Tibial nerve (tissue), 4 donors: Measurements from ENCODE around the gene RHBDL1. TPM values are rescaled to one million over a fixed set of nuclear protein-coding genes. Genes with fewer than 3 reads are reported as not detected.
A peak's percentile ranks its signal among the peaks of the same experiment; 100 is the strongest.

Experiments
- DNase-seq, 2 donors: peaks; one replicate each; pipeline ENCODE4 v3.0.0-alpha.2; 2019; ENCODE audit warnings: low spot score in 2 of 2
- H3K27ac ChIP-seq, 4 donors: fragments of 200-600 bp; sonication (generic) in 3 of 4; one replicate each; pipeline ENCODE4 v1.5.1; 2017 to 2019; ENCODE audit warnings: mild to moderate bottlenecking in 1 of 4
- H3K27me3 ChIP-seq, 2 donors: fragments of 200-600 bp; sonication (generic) in 1 of 2; one replicate each; pipeline versions ENCODE4 v1.5.1 to v1.6.0; 2017 to 2019
- H3K36me3 ChIP-seq, 3 donors: fragments of 200-600 bp; sonication (generic); one replicate each; pipeline ENCODE4 v1.5.1; 2018 to 2019
- H3K4me1 ChIP-seq, 4 donors: fragments of 200-600 bp; sonication (generic) in 3 of 4; one replicate each; pipeline ENCODE4 v1.5.1; 2017 to 2019
- H3K4me3 ChIP-seq, 4 donors: fragments of 200-600 bp; sonication (generic) in 3 of 4; one replicate each; pipeline ENCODE4 v1.5.1; 2017 to 2019; ENCODE audit warnings: mild to moderate bottlenecking in 1 of 4, moderate library complexity in 1 of 4
- H3K9me3 ChIP-seq, 4 donors: fragments of 200-600 bp; sonication (generic) in 3 of 4; one replicate each; pipeline ENCODE4 v1.5.1; 2017 to 2019
- EP300 ChIP-seq, 2 donors: sonication (generic); formaldehyde crosslinking; IDR thresholded peaks; one replicate each; pipeline ENCODE4 v1.6.1; 2017; ENCODE audit warnings: antibody characterized with exemption in 2 of 2, mild to moderate bottlenecking in 1 of 2
- POLR2A ChIP-seq, 2 donors: fragments of 450-650 bp; IDR thresholded peaks; one replicate each; pipeline ENCODE4 v1.6.1; 2017; ENCODE audit warnings: antibody characterized with exemption in 2 of 2, mild to moderate bottlenecking in 2 of 2, moderate library complexity in 2 of 2
- WGBS, 2 donors: methylation state at CpG; one replicate each; pipeline ENCODE4 v1.1.5; 2018; 5-methylcytosine and 5-hydroxymethylcytosine counted together
- total RNA-seq, 4 donors: library from RNA; depleted of rRNA; stranded (reverse); fragments of >200 nt; gene quantifications; one replicate each; pipeline ENCODE4 v1.1.0, GENCODE V29; 2016
- TF ChIP-seq, protein P1 (sequence below), 5 experiments: fragments of 200-600 bp in 3 of 5; fragments of 450-650 bp in 2 of 5; sonication (generic) in 3 of 5; IDR thresholded peaks; one replicate each; pipeline ENCODE4 v1.5.1; 2016 to 2019; ENCODE audit warnings: antibody characterized with exemption in 5 of 5, mild to moderate bottlenecking in 3 of 5, moderate library complexity in 2 of 5

The RHBDL1 gene
- total RNA-seq, 4 donors from 2014 or later = 0.90 to 3.5 (median 1.9) TPM

DNA sequence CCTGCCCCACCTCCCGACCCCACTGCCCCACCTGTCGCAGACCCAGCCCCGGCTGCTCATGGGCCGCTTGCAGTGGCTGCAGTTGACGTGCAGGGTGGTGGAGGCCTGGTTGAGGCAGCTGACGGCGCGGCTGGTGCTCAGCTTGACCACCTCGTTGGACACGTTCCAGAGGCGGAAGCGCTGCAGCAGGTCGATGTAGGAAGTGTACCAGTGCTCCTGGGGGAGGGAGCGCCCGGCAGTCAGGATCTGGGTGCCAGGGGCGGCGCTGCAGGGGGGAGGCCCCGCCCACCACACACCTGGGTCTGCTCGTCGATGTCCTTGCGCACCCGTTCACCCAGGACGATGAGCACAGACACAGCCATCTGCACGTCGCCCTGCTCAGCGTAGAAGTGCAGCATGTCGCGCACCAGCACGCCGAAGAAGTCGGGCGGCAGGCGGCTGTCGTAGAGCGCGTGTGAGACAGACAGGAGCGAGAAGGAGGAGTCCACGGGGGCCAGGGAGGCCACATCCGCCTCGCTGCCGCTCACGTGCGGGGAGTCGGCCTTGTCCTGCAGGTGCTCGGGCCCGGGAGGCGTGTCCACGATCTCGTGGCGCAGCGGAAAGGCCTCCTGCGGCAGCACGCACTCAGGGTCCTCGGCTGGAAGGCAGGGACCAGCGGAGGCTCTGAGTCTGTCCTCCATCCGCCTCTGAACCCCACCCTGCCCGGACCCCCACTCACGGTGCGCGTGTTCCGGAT, 9.7 kb downstream of the RHBDL1 start:
- 90 to 93% methylated on average over 53 to 55 of the region's 61 CpGs for WGBS, 2 donors
- peaks cover 0 to 53% (median 15%) of the 10 kb centered on the region in 3 donors for H3K36me3 ChIP-seq
- peak overlapping the region in 3 of 4 donors; percentile 76 to 84 (median 84) for H3K27ac ChIP-seq
- H3K27me3 ChIP-seq = no peaks in the 10 kb centered on the region
- peak overlapping the region; percentile 55 to 78 (median 61) for H3K4me3 ChIP-seq
- no peak for TF ChIP-seq POLR2A (IDR thresholded peaks at IDR 0.05)
- no peak for TF ChIP-seq EP300 (IDR thresholded peaks at IDR 0.05)
- TF ChIP-seq, protein P1, sequence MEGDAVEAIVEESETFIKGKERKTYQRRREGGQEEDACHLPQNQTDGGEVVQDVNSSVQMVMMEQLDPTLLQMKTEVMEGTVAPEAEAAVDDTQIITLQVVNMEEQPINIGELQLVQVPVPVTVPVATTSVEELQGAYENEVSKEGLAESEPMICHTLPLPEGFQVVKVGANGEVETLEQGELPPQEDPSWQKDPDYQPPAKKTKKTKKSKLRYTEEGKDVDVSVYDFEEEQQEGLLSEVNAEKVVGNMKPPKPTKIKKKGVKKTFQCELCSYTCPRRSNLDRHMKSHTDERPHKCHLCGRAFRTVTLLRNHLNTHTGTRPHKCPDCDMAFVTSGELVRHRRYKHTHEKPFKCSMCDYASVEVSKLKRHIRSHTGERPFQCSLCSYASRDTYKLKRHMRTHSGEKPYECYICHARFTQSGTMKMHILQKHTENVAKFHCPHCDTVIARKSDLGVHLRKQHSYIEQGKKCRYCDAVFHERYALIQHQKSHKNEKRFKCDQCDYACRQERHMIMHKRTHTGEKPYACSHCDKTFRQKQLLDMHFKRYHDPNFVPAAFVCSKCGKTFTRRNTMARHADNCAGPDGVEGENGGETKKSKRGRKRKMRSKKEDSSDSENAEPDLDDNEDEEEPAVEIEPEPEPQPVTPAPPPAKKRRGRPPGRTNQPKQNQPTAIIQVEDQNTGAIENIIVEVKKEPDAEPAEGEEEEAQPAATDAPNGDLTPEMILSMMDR (IDR thresholded peaks at IDR 0.05) = no peak
- peaks cover 0 to 76% (median 46%) of the 10 kb centered on the region in 4 donors for H3K4me1 ChIP-seq
- no peak for DNase-seq
- no peaks in the 10 kb centered on the region for H3K9me3 ChIP-seq

DNA sequence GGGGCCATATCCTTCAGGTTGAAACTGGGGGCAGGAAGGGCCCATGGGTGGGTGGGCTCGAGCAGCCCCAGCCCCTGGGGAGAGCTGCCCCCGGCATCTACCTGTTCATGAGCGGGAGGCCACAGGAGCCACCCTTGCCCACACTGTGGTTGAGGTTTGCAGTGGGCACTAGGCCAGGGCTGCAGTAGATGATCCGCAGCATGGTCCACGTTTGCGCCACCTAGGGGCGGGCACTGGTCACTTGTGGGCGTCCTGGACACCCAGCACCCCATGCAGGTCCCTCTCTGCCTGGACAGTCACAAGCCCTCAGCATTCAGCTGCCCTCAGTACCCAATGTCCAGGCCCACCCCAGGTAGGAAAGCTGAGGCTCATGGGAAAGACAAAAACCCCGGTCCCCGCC, 10.5 kb downstream of the RHBDL1 start:
- H3K27me3 ChIP-seq = no peaks in the 10 kb centered on the region
- H3K9me3 ChIP-seq = no peaks in the 10 kb centered on the region
- 54 to 85% methylated on average over 5 to 8 of the region's 10 CpGs for WGBS, 2 donors
- DNase-seq = no peak
- TF ChIP-seq POLR2A (IDR thresholded peaks at IDR 0.05) = no peak
- no peak for TF ChIP-seq EP300 (IDR thresholded peaks at IDR 0.05)
- TF ChIP-seq, protein P1 (IDR thresholded peaks at IDR 0.05) = peak in 1 of 5 experiments; percentile 12
- H3K4me3 ChIP-seq = no peak overlapping the region
- peaks cover 0 to 79% (median 46%) of the 10 kb centered on the region in 4 donors for H3K4me1 ChIP-seq
- H3K27ac ChIP-seq = no peak overlapping the region
- H3K36me3 ChIP-seq = peaks cover 0 to 53% (median 15%) of the 10 kb centered on the region in 3 donors

DNA sequence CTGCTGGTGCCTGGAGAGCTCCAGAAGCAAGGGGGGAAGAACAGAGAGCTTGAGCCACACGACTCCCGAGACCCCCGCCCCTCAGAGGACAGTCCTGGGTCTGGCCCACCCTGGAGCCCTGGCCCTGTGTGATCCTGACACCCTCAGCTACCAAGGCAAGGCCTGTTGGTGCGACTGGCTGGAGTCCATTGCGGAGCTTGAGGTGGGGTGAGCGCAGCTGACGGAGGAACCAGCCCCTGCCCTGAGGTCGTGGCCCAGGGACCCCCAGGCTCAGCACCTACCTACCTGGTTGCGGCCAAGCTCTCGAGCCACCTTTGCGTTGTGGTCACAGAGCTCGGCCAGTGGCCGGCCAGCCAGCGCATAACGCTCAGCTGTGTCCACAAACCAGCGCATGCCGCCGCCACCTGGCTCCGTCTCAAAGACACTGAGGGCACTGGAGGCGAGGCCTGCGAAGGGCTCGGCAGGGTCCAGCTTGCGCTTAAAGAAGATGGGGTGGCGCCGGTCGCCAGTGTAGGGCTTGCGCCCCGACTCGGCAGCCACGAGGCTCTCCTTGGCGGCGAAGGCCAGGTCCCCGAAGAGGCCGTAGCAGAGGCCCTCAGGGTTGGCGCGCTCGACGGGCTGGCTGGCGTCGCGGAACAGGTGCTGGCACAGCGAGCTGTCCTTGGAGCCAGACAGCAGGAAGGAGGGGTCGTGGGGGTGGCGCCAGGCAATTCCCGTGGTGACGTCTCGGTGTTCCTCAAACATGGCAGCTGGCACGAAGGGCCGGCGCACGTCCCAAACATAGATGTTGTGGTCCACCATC, 11.2 kb downstream of the RHBDL1 start:
- Histone ChIP-seq H3K9me3 (no peaks in the 10 kb centered on the region), H3K4me3 (no peak overlapping the region), H3K4me1 (peaks cover 0 to 72% (median 39%) of the 10 kb centered on the region in 4 donors), H3K27me3 (no peaks in the 10 kb centered on the region), H3K27ac (no peak overlapping the region), H3K36me3 (peaks cover 0 to 48% (median 14%) of the 10 kb centered on the region in 3 donors)
- DNase-seq = no peak
- 90 to 95% methylated on average over 45 of the region's 51 CpGs for WGBS, 2 donors
- TF ChIP-seq, protein P1 (IDR thresholded peaks at IDR 0.05) = no peak
- TF ChIP-seq EP300 (IDR thresholded peaks at IDR 0.05) (no peak), POLR2A (IDR thresholded peaks at IDR 0.05) (no peak)

DNA sequence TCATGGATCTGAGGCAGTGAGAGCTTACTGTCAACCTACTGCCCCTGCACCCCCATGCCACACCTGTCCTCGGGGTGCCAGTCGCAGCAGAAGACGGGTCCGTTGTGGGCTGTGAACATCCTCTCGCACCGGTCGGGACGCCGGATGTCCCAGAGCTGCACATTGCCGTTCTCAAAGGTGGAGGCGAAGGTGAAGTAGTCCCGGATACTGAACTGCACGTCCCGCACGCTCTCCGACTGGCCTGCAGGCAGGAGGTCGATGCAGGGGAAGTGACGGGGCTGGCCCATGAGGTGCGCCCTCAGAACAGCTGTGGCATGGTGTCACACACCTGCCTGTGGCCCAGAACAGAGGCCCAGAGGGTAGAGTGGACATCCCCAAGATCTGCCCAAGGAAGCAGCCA, 12.0 kb downstream of the RHBDL1 start:
- Histone ChIP-seq H3K27me3 (peaks cover 0 to 6% of the 10 kb centered on the region in 2 donors), H3K4me1 (peaks cover 0 to 63% (median 33%) of the 10 kb centered on the region in 4 donors), H3K36me3 (peaks cover 0 to 39% (median 6%) of the 10 kb centered on the region in 3 donors), H3K9me3 (no peaks in the 10 kb centered on the region), H3K4me3 (no peak overlapping the region), H3K27ac (no peak overlapping the region)
- WGBS, 2 donors = 87 to 92% methylated on average over 9 to 19 of the region's 19 CpGs
- no peak for DNase-seq
- TF ChIP-seq EP300 (IDR thresholded peaks at IDR 0.05) (no peak), POLR2A (IDR thresholded peaks at IDR 0.05) (no peak)
- TF ChIP-seq, protein P1 (IDR thresholded peaks at IDR 0.05) = no peak
